ENCODE measurements around the gene GPRIN2.
A peak's percentile ranks its signal among the peaks of the same experiment; 100 is the strongest.

Gene GPRIN2

DNA sequence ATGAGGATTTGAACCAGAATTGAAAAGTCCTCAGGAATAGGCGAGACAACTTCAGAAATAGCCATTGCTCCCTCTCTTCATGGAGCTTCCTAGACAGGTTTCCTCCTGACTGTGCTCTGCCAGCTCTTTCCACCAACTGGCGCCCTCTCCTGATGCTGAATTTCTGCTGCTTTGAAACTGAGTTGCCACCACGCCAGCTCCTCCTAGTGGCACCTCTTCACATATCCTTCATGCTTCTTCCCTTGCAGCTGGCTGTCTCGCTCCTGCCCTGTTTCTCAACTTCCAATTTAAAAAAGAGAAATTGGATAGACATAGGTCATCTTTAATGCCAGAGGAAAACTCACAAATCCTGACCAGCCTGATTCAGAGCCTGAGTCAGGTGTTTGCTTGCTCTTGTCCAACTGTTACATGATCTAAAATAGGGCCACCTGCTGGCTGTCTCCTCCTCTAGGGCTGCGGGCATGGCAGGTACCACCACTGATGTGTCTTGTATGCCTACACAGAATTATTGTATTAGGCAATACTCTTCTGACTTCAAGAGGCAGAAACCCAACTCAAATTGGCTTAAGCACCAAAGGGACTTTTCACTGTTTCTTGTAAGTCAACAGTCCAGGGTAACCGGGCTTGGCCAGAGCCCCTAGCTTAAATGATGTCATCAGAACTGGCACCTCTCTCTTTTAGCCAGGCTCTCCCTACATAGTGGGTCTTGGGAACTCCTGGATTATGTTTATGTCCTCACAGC lies 9.3 kb upstream of the GPRIN2 start:
- peak; percentile 53 for DNase-seq

GRCh38 chr10:46560952-46561351 lies 4.5 kb upstream of the GPRIN2 start:
- DNase-seq, result no peak

GRCh38 chr10:46560381-46560780 lies 3.9 kb upstream of the GPRIN2 start:
- DNase-seq, result no peak

DNA sequence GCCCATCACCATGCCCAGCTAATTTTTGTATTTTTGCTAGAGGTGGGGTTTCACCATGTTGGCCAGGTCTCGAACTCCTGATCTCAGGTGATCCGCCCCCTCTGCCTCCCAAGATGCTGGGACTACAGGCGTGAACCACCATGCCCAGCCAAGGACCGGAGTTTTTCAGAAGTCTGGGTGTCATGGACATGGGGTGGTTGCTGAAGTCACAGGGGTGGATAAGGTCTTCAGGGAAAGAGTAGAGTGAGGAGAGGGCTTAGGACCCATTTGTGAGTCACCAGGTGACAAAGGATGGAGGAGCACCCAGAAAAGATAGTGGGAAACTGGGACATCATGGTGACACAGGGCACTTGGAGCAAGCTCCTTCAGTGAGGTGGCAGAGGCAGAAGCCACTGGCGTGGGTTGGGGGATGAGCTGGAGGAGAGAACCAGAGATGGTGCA lies 2.8 kb upstream of the GPRIN2 start:
- no peak for DNase-seq

GRCh38 chr10:46558392-46559185 lies 2.1 kb upstream of the GPRIN2 start:
- DNase-seq, result peak; percentile 9

DNA sequence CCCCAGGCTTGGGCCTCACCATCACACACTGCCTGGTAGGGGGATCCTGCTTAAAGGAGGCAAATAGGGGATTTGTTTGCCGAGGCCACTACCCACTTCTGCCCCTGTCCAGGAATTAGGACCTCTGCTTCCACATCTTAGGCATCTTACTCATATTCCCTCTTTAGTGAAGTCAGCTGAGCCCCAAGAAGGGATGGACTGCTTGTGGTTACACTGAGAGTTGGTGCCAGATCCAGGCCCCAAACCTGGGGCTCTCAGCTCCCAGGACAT lies 1.6 kb upstream of the GPRIN2 start:
- no peak for DNase-seq

DNA sequence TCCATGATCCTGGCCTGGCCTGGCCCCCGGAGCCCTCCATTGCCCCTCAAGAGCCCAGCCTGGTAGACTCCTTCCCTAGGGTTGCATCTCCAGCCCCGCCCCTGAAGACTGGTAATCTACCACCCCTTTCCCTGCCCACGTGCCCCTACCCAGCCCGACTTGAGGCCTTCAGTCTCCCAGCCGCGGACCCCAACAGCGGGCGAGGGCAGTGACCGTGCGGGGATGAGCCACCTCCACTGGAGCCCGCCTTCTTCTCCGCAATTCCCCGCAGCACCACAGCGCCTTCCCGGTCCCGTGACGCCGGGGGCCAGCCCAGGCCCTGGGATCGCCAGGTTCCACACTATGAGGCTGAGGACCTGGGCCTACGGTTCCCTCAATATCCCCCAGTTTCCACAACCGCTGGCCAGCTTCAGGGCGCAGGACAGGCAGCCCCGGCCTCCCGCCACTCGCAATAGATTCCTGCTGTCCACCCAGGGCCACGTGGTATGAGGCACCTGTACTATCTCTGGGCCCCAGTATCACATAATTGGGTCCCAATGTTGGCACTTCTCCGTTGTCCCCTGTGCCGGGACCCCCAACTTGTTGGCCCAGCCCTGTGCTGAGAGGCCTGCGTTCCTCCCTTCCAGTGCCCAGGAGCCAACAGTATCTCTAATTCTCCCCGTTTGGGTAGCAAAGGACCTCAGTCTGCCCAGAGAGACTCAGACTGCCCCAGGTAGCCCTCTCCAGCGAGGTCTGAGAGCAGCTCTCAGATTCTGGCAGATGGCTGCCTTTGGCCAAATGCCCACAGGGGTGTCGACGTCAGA lies 1.1 kb upstream of the GPRIN2 start:
- DNase-seq, result peak; percentile 15

DNA sequence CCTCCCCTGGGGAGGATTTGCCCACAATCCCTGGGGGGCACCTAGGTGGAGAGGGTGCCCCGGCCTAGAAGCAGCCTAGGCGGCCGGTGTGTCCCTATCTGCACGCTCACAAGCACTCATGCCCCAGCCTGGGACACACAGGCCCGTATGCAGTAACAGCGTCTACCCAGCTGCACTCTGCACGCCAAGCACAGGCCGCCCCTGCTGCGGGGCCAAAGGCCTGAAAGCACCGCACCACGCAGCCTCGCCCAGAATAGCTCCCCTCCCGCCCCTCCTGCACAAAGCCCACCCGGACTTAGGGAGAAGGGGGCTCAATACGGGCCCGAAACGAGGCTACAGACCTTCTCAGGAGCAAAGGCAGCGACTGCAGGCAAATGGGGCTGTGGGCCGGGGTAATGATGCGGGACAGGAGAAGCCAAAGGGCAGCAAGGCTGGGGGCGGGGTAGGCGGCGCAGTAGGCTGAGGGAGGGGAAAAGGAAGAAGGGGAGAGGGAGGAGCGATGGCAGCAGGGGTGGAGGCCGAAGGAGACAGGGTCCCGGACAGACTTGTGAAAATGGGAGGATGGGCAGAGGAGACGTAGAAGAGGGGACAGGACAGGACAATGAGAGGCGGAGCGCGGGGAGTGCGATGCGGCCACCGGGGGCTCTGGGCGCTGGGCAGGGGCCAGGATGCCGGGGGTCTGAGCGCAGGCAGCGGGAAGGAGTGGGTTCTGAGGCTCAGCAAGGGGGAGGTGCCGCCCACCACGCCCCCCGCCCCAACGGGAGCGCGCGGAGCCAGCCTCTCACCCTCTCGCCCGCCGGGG lies 544 bp downstream of the GPRIN2 start:
- peak; percentile 14 for DNase-seq

GRCh38 chr10:46555366-46555712 lies 1.1 kb downstream of the GPRIN2 start:
- DNase-seq, result peak; percentile 11

DNA sequence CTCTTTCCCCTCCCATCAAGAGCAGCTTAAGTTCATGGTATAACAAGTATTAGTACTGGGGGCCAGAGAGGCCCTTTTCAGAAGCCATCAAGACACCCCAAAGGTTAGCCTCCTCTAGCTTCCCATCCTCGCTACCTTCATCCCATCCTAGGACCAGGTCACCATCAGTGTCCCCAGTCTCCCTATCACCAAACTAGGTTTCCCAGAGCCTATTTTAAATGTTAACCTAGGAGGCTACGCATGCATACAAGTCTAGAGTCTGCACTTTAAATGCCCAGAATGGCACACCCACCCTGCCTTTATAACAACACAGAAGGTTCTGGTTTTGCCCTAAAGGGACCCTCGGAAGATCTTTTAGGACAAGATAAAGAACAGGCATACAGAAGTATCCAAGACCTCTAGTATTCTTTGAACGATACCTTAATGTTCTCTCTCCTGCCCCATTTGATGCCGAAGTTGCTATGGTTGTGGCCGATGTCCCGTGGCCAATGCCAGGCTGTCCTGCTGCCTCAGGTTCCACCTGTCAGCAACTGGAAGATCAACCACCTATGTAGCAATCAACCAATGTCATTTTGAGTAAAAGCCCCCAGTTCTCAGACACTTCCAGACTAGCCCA lies 2.2 kb downstream of the GPRIN2 start:
- DNase-seq, result no peak

GRCh38 chr10:46553238-46554049 lies 3.0 kb downstream of the GPRIN2 start:
- DNase-seq, result peak; percentile 12

- no peak for DNase-seq
Measured at GRCh38 chr10:46552526-46553237, 3.8 kb downstream of the GPRIN2 start.

DNA sequence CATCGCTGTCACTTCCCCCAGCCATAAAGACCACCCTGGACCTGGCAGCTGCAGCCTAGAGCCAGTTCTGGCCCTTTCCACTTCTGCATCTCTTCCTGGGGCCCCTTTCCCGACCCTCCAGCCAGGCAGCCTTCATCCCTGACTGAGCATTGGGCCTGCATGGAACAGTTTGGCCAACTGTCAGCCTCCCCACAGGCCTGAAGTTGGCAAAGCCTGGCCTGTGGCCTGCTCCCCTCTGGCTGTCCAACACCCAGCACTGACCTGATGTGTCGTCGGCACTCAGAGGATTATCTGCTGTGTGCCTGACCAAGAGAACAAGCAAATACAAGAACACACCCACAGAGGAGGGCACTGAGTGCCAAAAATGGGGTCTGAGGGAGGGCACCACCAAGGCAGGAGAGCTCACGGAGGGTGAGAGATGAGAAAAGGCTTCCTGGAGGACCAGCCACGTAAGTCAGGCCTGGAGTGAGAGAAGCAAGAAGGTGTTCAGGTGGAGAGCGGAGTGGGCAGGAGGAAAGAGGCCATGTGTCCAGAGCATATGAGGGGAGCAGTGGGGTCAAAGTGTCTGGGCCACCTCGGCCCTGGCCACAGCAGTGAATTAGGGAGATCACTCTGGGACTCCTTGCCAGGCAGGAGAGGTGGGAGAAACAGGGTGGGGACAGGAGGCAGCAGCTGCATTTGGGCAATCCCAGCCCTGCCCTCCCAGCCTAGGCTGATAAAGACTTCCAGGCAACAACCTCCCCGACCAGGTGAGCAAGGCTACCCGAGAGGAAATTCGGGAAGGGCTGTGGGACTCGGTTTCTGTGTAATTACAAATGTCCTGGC lies 4.5 kb downstream of the GPRIN2 start:
- DNase-seq, result peak; percentile 11

- DNase-seq, result peak; percentile 9
Measured at GRCh38 chr10:46550795-46551700, 5.4 kb downstream of the GPRIN2 start.

DNA sequence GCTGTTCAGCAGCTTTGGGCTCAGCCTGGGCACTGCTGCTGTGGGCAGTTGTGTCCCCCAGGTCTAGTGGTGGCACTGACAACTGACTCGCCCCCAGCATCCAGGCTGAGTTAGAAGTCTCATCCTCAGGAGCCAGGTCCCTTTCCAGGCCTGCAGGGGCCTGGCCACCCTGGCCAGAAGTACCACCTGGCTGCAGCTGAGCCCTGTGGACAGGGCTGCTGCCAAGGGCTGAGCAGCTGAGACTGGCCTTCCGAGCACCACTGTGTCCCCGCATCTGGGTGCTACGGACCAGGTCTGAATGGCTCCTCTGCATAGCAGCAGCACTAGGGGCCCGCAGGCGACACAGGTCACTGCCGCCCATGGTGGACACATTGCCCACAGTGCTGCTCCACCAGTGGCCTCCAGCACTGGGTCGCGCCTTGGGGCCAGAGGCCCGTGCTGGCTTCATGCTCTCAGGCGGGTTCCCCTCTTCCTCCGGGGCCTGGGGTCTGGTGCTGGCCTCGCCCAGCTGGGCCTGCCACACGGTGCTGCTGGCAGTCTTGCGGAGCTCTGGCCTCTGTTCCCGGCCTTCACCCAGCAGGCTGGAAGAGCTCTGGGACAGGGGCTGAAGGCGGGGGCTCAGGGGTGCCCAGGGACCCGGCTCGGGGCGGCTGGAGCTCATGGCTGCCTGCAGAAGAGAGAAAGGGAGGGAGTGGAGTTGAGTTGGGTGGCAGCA lies 6.2 kb downstream of the GPRIN2 start:
- DNase-seq, result peak; percentile 11

DNA sequence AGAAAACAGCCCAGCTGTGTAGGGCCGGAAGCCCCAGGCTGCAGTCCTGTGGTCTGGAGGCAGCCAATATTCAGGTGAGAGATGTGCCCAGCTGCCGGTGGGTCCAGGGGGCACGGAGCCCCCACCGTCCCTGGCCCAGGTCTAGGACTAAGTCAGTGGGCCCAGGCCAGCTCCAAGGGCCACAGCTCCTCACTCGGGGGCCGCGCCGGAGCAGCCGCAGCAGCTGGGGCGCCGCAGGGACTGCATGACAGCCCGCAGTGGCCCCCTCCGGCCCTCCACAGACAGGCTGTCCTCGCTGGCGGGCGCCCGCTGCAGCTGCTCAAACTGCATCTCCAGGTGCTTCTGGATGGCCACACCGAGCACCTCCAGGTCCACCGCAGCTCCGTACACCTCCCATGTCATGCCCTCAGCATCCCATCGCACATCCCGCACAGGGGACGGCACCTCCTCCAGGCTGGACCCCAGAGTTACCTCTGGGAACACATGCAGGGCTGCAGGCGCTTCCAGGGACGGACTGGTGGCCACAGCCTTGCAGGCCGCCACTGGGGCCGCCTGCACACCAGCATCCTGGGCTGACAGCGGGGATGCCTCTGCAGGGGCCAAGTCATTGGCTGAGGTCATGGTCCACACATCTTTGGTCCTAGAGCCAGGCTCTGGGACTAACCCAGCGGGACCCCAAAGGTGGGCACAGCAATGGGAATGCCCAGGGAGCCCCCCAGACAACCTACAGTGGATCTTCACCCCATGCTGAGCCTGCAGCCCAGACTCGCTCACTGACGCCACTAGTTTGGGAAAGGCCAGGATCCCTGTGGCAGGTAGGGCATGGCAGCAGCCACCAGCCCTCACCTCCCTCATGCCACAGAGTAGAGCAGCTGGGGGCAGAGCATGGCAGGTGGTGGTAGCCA lies 7.0 kb downstream of the GPRIN2 start:
- DNase-seq, result peak; percentile 22

DNA sequence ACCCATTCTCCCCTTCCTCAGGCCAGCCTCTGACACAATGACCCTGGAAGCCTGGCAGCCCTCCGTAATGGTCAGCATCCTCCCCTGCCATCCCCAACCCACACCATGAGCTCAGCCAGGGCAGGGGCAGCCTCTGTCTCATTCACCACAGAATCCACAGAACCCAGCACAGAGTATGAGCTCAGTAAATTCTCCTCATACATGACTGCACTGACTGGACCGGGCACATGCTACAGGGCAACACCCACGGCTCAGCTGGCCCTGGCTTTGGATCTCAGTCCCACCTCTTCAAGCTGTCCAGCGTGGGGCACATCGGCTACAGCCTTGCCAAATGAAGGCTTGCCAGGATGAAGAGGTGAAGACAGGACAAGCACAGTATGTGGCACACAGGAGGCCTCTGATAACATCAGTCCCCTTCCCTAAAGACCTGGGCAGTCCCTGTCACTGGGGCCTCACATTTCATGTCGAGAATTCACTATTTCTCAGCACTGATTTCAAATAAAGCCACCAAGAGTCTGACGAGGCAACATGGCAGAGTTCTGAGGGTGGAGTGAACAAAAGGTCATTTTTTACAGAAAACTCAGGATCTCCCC lies 7.9 kb downstream of the GPRIN2 start:
- DNase-seq, result peak; percentile 9

All from activated naive CD4-positive, alpha-beta T cell treated with anti-CD3 and anti-CD28 coated beads, Interleukin-2, amount 50 U/mL, for 16 hours (primary cell).